AG20443 (cell line): ENCODE data around the gene PTMS.

ENCODE experiments used
- DNase-seq: peaks from one replicate; pipeline ENCODE4 v3.0.0; 2012; ENCODE audit warnings: low spot score, mixed read lengths

The PTMS gene

DNA sequence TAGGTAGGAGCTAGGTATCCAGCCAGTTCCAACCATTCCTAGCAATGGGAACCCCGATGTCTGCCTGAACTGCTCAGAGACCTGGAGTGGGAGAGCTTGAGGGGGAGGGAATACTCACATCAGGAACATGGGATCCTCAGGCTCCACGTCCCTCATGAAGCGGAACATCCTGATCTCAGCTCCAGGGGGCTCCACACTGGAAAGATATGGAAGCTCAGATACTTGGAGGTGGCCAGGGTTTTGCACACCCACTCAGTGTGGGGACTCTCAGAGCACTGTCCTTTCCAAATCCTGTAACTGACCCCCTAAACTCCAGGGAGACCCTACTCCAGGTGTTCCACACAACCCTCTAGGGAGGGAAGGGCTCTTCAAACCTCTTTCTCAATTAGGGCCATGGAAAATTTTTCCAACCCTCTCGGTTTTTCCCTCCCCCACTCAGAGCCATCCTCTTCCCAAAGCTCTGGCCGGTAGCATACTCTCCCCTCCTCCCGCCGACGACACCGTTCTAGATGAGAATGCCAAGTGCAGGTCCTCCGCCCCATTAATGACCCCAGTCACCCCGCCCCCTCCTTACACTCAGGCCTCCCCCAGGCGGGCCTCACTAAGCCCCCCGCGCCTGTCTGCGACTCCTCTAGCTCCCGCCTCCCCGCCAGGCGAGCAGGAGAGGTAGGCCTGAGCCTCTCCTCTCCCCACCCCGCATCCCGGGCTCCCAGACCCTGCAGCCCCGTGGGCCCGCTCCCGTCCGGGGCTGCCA, 13.8 kb upstream of the PTMS start:
- peak; percentile 66 for DNase-seq

DNA sequence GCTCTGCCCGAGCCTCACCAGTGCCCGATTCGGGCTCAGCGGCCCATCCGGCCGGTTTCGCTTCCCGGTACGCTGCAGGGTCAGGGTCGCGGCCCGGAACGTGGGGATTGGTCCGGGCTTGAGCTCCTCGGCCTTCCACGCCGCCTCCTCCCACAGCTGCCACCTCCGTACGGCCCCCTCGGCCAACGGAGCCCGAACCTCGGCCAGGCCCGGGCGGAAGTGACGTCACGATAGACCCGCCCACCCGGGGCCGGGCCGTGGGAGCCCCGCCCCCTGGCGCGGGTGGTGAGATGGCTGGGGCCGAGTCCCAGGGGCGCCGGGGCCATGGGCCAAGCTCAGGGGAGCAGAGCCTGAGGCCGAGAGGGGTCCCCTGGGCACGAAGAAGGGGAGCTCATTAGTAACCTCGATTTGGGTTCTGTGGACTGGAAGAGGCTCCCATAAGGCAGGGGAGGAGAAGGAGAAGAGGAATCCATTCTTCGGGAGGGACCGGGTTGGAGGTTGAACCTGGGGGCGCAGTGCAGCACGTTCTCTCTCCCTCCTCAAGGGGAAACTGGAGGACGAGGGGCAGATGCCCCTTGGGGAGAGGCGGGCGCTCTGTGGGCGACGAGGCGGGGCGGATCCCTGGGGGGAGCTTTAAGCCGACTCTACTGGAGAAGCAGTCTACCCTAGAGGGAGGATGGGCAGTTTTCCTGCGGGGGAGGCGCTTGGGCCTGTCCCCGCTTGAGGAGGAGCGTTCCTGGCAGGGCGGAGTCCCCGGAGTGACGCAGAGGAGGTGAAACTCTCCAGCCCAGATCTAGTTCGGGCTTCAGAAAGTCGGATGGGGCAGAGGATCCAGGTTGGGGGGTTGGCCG, 13.0 kb upstream of the PTMS start, which contains the start of gene MLF2:
Gene MLF2 (minus strand): TSS at position 221 of the 851 bp plus-strand sequence. CDS start 807 bp downstream, outside the sequence.
- peak; percentile 100 for DNase-seq

DNA sequence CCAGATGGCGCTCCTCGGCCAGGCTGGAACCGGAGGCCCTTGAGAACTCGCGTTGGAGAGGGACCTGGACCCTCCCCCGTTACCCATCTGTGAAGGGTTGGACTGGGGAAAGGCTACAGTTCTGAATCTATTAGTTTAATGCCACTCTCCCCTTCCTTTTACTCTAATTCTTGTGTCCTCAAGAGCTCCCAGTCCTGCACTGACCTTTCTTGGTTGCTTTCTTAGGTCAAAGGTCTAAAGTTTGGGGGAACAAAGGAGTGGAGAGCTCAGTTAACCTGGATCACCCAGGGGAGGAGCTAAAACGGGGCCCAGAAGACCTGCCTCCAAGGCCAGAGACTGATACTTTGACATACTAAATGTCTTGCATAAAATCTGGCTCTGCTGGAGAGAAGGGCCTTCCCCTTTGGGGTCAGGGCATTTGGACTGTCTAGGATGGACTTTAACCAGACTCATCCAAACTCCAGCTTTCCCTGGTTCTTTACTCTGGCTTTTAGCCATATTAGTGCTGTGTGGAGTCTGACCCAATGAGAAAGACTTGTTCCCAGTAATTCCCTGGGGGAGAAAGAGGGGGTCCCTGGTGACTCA, 12.3 kb upstream of the PTMS start:
- no peak for DNase-seq

DNA sequence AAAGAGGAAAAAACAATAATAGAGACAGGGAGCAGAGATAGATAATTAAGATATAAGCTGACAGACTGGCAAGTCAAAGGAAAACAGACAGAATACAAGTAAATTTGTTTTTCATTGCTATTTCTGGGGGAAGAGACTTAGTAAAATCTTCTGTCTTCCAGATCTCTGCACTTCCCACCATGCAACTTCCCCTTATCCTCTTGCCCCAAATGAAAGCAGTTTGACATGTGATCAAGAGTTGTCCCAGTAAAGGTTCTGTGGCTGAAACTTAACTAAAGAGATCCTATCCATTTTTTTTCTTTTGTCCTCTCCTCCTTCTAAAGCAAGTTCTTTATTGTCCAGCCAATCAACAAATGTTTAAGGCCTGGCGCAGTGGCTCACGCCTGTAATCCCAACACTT, 11.8 kb upstream of the PTMS start:
- no peak for DNase-seq

DNA sequence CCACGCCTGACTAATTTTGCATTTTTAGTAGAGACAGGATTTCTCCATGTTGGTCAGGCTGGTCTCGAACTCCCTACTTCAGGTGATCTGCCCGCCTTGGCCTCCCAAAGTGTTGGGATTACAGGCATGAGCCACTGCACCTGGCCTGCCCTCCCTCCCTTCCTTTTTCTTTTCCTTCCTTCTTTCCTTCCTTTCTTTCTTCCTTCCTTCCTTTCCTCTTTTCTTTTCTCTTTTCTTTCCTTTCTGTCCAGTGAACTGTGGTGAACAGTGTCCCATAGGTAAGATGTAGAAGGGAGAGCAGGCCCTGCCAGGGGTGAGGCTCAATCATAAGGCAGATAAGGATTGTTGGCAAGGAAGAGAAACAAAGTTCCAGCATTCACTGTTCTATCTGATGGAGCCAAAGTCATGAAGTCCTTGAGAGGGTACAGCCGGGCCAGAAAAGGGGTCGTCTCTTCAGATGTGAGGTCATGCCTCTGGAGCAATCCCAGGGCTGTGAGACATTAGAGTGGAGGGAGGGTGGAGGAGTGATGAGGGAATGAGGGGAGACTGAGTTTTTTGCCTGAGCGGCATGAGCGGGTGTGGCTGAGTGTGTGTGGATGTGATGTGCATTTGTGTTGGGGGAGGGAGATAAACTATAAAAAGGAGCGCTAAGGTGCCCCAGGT, 9.0 kb upstream of the PTMS start:
- no peak for DNase-seq

DNA sequence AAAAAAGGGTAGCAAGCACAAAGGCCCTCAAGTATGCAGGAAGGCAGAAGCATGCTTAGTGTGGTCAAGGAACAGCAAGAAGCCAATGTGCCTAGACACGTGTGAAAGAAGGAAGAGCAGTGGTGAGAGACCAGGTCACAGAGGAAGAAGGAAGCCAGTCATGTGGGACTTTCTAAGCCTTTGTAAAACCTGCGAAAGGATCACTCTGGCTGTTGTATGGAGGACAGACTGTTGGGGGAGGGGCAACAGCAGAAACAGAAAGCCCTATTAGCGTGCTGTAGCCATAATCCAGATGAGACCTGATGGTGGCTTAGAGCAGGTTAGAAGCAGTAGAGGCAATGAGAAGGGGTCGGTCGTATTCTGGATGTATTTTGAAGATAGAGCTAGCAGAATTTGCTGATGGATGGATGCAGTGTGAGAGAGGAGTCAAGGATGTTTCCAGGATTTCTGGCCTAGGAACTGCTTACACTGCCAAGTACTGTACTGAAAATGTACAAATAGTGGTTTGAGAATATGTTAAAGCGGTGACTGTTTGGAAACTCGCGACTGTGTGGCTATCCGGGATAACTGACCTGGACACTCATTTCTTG, 7.6 kb upstream of the PTMS start:
- no peak for DNase-seq

DNA sequence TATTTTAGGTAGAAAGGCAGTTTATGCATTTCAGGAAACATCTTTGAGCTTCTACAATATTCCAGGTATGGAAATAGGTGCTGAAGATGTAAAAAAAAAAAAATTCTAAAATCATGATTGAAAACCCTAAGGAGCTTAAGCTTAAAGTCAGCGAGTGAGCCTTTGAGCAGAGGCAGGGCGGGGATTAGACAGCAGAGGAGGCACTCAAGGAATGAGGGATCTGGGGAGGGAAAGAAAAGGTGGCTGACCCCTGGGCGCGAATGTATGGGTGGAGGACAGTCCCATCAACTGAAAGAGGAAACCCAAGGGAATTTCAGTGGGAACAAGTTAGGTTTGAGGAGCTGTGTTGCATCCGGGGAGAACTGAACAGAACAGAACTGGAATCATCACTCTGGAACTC, 6.4 kb upstream of the PTMS start:
- DNase-seq = no peak

DNA sequence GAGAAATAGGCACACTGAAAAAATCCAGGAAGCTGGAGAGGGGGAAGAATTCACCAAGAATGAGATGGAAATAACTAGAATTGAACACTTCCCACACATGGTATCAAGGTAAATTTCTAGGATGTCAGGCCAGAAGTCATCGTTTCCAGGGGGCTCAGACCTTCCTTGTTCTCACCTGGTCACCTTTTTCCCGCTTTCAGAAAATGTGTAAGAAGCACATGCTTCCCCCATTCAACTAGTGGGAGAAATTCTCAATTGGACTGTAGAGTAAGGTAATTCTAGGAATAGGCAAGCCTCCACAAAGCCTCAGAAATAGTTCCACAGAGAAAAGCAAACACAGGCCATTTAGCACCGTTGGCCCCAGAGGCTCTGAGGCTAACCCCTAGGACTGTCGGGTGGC, 2.8 kb upstream of the PTMS start:
- no peak for DNase-seq

DNA sequence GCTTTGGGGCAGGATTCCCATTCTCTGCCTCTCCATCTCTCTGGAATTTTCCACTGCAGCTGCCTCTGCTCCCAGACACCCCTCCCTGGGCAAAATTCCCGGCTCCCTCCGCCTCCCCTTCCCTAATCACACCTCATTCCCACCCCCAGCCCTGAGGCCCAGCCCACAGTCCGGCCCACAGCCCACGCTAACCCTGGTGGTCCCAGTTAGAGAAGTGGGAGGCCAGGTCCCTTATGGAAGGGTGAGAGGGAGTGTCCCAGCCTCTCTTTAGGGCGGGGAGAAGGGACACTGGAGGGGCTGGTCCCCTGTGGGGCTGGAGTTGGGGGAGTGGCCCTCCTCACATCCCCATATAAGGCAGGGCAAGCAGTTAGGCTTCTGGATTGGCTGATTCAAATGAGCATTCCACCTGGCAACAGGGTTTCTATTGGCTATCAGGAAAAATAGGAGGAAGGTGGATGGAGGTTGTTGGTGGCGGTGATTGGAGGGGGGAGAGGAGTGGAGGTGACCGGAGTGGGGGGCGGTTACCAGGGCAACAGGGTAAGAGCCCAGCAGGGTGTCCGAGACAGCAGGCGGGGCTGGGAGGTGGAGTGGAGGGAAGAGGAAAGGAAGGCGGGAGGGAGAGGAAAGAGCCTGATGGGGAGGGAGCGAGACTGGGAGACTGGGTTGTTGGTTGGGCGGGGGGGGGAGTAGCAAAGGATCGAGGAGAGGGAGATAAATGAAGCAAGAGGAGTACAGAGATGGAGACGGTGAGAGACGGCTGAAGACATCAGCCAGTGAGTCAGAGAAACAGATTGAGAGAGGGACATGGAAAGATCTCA, 1.9 kb upstream of the PTMS start:
- DNase-seq = peak; percentile 94

DNA sequence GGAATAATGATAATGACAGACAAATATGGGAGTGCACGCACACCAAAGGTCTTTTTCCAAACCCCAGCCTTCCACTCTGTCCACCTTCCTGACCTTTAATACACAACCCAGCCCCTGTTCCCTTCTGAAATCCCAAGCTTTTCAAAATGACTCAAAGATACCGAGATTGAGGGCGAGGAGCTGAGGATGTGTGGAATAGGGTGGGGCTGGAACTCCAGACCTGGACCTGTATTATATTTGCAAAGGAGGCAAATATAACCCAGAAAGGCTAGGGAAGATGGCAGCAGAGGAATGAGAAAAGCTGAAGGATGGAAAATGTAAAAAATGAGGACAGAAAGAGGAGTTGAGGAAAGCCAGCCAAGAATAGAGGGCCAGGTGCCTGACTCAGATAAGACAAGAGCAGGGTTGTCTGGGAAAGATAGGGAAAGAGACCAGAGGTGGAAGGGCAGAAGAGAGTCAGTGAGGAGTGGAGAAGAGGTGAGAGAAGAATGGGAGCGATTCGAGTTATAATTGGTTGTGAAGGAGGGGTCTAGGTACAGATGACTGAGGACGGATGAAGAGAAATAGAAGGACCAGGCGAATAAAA, 1.0 kb upstream of the PTMS start:
- no peak for DNase-seq

DNA sequence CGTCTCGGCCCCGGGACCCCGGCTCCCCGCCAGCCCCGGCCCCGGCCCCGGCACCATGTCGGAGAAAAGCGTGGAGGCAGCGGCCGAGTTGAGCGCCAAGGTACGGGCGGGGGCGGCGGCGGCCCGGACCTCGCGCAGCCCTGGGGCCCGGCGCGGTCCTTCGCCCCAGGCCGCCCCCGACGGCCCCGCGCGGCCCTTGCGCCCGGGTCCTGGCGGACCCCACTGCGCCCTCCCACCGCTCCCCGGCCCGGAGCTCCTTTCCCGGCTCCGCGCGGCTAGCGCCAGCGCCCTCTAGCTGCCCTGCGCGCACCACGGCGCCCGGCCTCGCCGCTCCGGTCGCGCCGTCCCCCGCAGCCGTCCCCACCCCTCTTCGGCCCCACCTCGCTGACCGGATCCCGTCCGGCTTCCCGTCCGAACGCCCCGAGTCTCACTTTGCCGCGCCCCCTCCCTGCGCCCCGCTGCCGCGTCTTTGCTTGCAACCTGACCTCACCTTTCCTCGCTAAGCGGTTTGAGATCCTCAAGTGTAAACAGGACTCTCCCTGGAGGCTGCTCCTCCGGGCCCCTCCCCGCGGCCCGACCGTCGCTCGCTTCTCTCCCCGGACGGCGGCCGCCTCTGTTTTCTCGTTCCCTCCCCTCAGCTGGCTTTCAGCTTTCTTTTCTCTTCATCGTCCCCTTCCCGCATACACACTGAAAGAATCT, 637 bp downstream of the PTMS start:
- DNase-seq = peak; percentile 88

DNA sequence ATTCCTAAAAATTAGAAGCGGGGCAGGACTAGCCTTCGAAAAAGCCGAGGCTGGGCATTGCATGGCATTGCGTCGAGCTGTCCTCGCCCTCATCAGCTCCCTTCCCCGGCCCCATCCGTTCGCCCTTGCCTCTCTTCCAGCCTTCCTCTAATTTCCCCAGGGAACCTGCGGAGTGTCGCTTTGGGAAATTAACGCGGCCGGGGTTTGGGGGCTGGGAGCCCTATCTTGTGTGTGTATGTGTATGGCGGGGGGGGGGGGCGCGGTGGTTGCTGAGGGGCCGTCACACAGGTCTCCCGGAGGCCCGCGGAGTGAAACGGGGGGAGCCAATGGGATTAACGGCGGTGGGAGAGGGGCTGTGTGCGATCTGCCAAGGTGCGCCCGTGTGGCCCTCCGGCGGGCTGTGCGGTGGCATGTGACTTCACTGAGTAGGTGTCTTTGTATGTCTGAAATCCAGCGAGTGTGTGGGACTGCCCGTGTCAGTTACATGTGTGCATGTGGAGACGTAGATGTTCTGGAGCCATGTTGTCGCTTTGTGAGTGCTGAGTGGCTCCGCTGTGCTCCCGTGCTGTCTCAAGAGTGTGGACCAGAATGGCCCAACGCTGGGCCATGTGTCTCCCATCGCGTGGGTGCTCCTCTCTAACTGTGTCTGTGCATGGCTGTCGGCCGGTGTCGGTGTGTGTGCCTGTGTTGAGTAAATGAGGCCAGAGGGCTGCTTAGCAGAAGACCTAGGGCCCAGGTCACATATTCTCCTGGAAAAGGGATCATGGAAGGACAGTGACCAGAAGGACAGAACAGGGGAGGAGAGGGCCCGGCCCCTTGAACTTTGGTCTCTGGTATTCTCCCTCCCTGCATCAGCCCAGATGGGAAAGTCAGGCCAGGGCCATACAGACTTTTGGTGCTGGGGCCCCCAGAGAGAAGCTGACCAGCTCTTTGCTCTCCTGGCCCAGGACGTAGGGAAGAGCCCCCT, 1.5 kb downstream of the PTMS start:
- DNase-seq = no peak

DNA sequence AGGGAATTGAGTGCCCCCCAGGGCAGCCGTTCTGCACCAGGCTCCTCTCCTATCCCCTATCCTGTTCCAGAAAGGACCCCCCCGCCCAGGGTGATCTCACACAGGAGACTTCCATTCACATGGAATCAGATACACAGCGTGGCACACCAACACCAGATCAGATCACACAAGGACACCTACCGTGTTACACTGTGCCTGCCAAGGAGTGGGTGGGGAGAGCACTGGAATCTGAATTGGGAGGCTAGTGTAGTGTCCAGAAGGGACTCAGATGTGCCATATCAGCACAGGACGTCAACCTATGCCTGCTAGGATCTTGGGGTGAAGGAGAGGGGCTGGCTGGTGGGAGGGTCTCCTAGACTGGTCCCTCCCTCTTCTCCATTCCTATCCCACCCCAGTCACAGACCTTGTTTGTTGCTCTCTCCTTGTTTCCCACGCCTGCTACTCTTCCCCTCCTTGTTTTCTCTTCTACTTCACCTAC, 2.3 kb downstream of the PTMS start:
- DNase-seq = no peak

DNA sequence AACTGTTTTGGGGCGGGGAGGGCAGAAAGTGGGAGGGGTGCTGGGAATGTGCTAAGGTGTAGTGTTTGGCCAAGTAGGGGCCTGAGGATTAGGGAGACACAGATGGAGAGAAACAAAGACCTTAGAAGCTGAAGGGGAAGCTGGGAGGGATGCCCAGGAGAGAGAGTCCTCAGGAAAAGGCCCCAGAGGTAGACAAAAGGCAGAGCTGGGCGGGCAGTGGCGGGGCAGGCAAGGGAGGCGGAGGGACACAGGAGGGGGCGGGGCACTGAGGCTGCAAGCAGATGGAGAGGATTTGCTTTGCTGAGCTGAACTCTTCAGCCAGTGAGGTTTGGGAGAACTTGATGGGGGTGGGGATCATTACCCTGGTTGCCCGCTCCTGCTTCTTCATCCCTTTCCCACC, 2.8 kb downstream of the PTMS start:
- peak; percentile 53 for DNase-seq

DNA sequence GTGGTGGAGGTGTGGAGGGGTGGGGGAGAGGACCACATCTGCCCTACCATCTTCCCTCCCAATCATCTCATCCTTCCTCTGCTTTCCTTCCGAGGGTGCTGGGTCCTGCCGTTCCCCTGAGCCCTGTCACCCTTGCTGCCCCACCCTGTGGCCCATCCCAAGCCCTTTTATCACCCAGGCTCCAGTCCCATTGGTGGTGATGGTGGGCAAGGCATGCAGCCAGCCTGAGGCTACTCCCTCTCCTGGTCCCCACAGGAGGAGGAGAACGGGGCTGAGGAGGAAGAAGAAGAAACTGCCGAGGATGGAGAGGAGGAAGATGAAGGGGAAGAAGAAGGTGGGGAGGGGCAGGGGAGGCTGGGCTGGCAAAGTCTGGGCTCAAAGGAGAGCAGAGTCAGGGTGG, 3.5 kb downstream of the PTMS start:
- DNase-seq = no peak

DNA sequence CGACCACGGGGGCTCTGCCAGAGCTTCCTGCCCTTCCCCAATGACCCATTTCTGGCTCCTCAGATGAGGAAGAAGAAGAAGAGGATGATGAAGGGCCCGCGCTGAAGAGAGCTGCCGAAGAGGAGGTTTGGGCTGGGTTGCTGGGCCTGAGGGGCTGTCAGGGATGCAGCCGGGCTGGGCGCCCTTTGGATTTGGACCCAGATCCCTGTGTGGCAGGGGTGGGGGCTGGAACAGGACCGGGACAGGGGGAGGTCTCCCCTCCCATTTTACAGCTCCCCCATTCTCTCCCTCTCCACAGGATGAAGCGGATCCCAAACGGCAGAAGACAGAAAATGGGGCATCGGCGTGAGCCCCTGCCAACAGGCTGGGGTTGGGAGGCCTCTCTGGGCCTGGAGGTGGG, 3.9 kb downstream of the PTMS start:
- DNase-seq = no peak

DNA sequence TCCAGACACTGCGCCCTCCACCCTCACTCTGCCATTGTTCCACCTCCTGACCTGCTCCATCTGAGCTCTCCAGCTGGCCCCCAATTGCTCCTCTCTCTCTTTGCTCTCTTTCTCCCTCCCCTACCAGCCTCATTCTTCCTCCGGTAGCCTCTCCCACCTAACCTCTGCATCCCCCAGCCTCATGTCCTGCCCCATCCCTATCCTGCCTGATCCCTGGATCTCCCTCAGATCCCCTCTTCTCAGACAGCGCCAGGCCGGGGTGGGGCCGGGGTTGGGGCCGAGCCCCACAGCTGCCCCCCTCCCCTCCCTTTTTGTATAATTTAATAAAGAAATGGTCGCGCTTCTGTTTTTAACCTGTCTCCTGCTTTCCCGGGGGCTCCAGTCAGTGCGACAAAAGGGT, 4.4 kb downstream of the PTMS start:
- no peak for DNase-seq

DNA sequence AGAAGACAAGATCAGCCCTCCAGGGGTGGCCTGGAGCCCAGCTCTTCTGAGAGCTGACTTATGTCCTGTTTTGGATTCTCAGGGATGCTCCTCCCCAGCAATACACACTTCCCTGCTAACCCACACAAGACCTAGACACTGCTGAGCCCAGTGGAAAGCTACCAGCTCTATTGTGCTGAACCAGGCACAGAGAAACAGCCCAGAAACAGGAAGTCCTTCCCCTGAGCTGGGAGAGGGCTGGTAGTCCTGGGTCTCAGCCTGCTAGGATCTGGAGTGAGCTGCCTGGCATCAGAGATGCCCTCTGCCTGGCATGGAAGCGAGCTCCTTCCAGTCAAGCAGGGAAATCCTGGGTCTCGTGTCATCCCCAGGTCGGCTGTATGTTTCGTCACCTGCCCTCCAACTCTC, 4.9 kb downstream of the PTMS start:
- no peak for DNase-seq
